Neuronal stem cell (in vitro differentiated cells): ENCODE results near the gene STMN1.
"Not testable (repeated sequence)": the region's sequence is repeated elsewhere in the genome, so short reads cannot be mapped to it uniquely, and the experiment has no call there.

Source experiments
- DNase-seq: peaks from one replicate; pipeline ENCODE4 v3.0.0-alpha.2; 2013; ENCODE audit warnings: low spot score
- H2AFZ ChIP-seq: one replicate; pipeline ENCODE4 v1.6.1; 2013; ENCODE audit warnings: mild to moderate bottlenecking, low read length, inconsistent platforms
- H2AK5ac ChIP-seq: 2 replicates; pipeline ENCODE4 v1.6.1; 2013; ENCODE audit warnings: low read depth, mild to moderate bottlenecking, inconsistent platforms, low read length, moderate library complexity, mixed read lengths
- H2BK120ac ChIP-seq: 2 replicates; pipeline ENCODE4 v1.6.1; 2013; ENCODE audit warnings: low read depth, mild to moderate bottlenecking, inconsistent platforms, low read length, moderate library complexity, mixed read lengths
- H2BK12ac ChIP-seq: one replicate; pipeline ENCODE4 v1.6.1; 2013; ENCODE audit warnings: low read length, inconsistent platforms
- H2BK15ac ChIP-seq: 2 replicates; pipeline ENCODE4 v1.6.1; 2013; ENCODE audit warnings: mild to moderate bottlenecking, low read length, inconsistent platforms, mixed read lengths
- H2BK5ac ChIP-seq: one replicate; pipeline ENCODE4 v1.6.1; 2013; ENCODE audit warnings: inconsistent platforms, mild to moderate bottlenecking, low read length, moderate library complexity
- H3K14ac ChIP-seq: one replicate; pipeline ENCODE4 v1.6.1; 2013; ENCODE audit warnings: low read length, inconsistent platforms
- H3K18ac ChIP-seq: 2 replicates; pipeline ENCODE4 v1.6.1; 2013; ENCODE audit warnings: low read length, inconsistent platforms
- H3K23ac ChIP-seq: 2 replicates; pipeline ENCODE4 v1.6.1; 2013; ENCODE audit warnings: low read depth, mild to moderate bottlenecking, mixed read lengths, low read length, inconsistent platforms; ENCODE audit not compliant: poor library complexity
- H3K27ac ChIP-seq: replicated peaks from 3 replicates; pipeline ENCODE4 v1.5.1; 2013; ENCODE audit warnings: low read length, inconsistent platforms
- H3K27me3 ChIP-seq, 3 experiments: 2 replicates each; pipeline ENCODE4 v1.6.1; 2013; ENCODE audit warnings: low read length in 3 of 3, mild to moderate bottlenecking in 2 of 3, inconsistent platforms in 1 of 3, low read depth in 1 of 3, mixed read lengths in 1 of 3, moderate library complexity in 1 of 3; ENCODE audit not compliant: control insufficient read depth in 3 of 3, insufficient read depth in 3 of 3
- H3K36me3 ChIP-seq, 2 donors: replicated peaks in 1 of 2; 2 replicates each; pipeline ENCODE4 v1.6.1; 2013; ENCODE audit warnings: low read length in 2 of 2; ENCODE audit not compliant: control insufficient read depth in 2 of 2, insufficient read depth in 2 of 2
- H3K4ac ChIP-seq: 2 replicates; pipeline ENCODE4 v1.6.1; 2013; ENCODE audit warnings: inconsistent platforms, mild to moderate bottlenecking, low read length, moderate library complexity
- H3K4me1 ChIP-seq, 2 donors: 1 replicate in 1 of 2; 2 replicates in 1 of 2; pipeline ENCODE4 v1.6.1; 2013; ENCODE audit warnings: low read length in 2 of 2, low read depth in 1 of 2; ENCODE audit not compliant: control insufficient read depth in 2 of 2, insufficient read depth in 1 of 2
- H3K4me2 ChIP-seq: one replicate; pipeline ENCODE4 v1.6.1; 2013; ENCODE audit warnings: mild to moderate bottlenecking, low read length, inconsistent platforms; ENCODE audit not compliant: insufficient read depth, poor library complexity, severe bottlenecking
- H3K4me3 ChIP-seq, 2 donors: 2 replicates each; pipeline ENCODE4 v1.5.1; 2013; ENCODE audit warnings: low read length in 2 of 2, mild to moderate bottlenecking in 2 of 2, inconsistent platforms in 1 of 2, moderate library complexity in 1 of 2
- H3K79me1 ChIP-seq: one replicate; pipeline ENCODE4 v1.6.1; 2013; ENCODE audit warnings: low read depth, mild to moderate bottlenecking, inconsistent platforms, low read length, moderate library complexity
- H3K9ac ChIP-seq: one replicate; pipeline ENCODE4 v1.6.1; 2013; ENCODE audit warnings: mild to moderate bottlenecking, low read depth, low read length, inconsistent platforms; ENCODE audit not compliant: poor library complexity
- H3K9me3 ChIP-seq, 2 donors: replicated peaks in 1 of 2; 2 replicates each; pipeline versions ENCODE3 to v1.6.1; 2013; ENCODE audit warnings: low read length in 2 of 2, mild to moderate bottlenecking in 2 of 2, inconsistent platforms in 1 of 2, low read depth in 1 of 2, mixed read lengths in 1 of 2, moderate library complexity in 1 of 2; ENCODE audit not compliant: control insufficient read depth in 2 of 2, insufficient read depth in 1 of 2
- H4K8ac ChIP-seq: one replicate; pipeline ENCODE4 v1.6.1; 2013; ENCODE audit warnings: low read depth, mild to moderate bottlenecking, inconsistent platforms, low read length, moderate library complexity
- H4K91ac ChIP-seq: one replicate; pipeline ENCODE4 v1.6.1; 2013; ENCODE audit warnings: low read length, low read depth, mild to moderate bottlenecking, inconsistent platforms; ENCODE audit not compliant: poor library complexity
- WGBS, 2 donors: extraction: QIAGEN DNeasy Blood & Tissue Kit; methylation state at CpG; one replicate each; pipeline ENCODE4 v1.1.7; 2013; ENCODE audit warnings: missing lambda C conversion rate in 2 of 2, mixed read lengths in 1 of 2; ENCODE audit not compliant: insufficient read length in 2 of 2, insufficient replicate concordance in 1 of 2; ENCODE audit errors: extremely low coverage in 2 of 2; 5-methylcytosine and 5-hydroxymethylcytosine counted together

STMN1 gene

GRCh38 chr1:25932811-25933400, 26.7 kb upstream of the STMN1 start:
- not testable (repeated sequence) for H3K14ac ChIP-seq, H4K8ac ChIP-seq, H2BK5ac ChIP-seq, H3K9ac ChIP-seq, H4K91ac ChIP-seq, H3K27me3 ChIP-seq, H3K79me1 ChIP-seq, H2BK12ac ChIP-seq, H3K4me3 ChIP-seq, H3K23ac ChIP-seq, H3K27ac ChIP-seq, H3K4me2 ChIP-seq, H2BK120ac ChIP-seq, H3K4ac ChIP-seq, H3K18ac ChIP-seq, H2BK15ac ChIP-seq, H3K36me3 ChIP-seq, H3K9me3 ChIP-seq, DNase-seq, H2AK5ac ChIP-seq
- Histone ChIP-seq H3K4me1 (peaks cover 5 to 22% of the 10 kb centered on the region in 2 donors), H2AFZ (peak overlapping the region; percentile 69)
- no CpG with 5 or more reads among the region's 12 CpGs for WGBS, 2 donors

GRCh38 chr1:25932321-25932720, 26.1 kb upstream of the STMN1 start:
- H2BK12ac ChIP-seq: no peak overlapping the region
- no peak overlapping the region for H2AK5ac ChIP-seq
- H2BK5ac ChIP-seq: no peak overlapping the region
- no peaks in the 10 kb centered on the region for H3K27me3 ChIP-seq
- H3K14ac ChIP-seq: no peak overlapping the region
- no peak for DNase-seq
- H3K4me2 ChIP-seq: no peak overlapping the region
- no peak overlapping the region for H3K9ac ChIP-seq
- no peak overlapping the region for H2AFZ ChIP-seq
- H4K91ac ChIP-seq: no peak overlapping the region
- H3K23ac ChIP-seq: no peak overlapping the region
- no peaks in the 10 kb centered on the region for H3K9me3 ChIP-seq
- no peaks in the 10 kb centered on the region for H3K36me3 ChIP-seq
- H3K4me1 ChIP-seq: peaks cover 8 to 26% of the 10 kb centered on the region in 2 donors
- H3K27ac ChIP-seq: no peak overlapping the region
- H4K8ac ChIP-seq: no peak overlapping the region
- H2BK15ac ChIP-seq: no peak overlapping the region
- H3K79me1 ChIP-seq: no peaks in the 10 kb centered on the region
- H2BK120ac ChIP-seq: no peak overlapping the region
- H3K4ac ChIP-seq: no peak overlapping the region
- H3K18ac ChIP-seq: no peak overlapping the region
- H3K4me3 ChIP-seq: no peak overlapping the region
- no CpG with 5 or more reads among the region's 5 CpGs for WGBS, 2 donors

GRCh38 chr1:25929016-25929415, 22.8 kb upstream of the STMN1 start:
- Histone ChIP-seq H3K14ac (no peak overlapping the region), H3K4me1 (peaks cover 14 to 35% of the 10 kb centered on the region in 2 donors), H3K36me3 (no peaks in the 10 kb centered on the region), H2AK5ac (peak overlapping the region; percentile 41), H2BK5ac (no peak overlapping the region), H3K9ac (no peak overlapping the region), H4K8ac (no peak overlapping the region), H2BK12ac (no peak overlapping the region), H2BK120ac (no peak overlapping the region), H3K27ac (no peak overlapping the region), H3K27me3 (no peaks in the 10 kb centered on the region), H3K4me3 (no peak overlapping the region), H3K9me3 (no peaks in the 10 kb centered on the region), H3K4ac (no peak overlapping the region), H4K91ac (no peak overlapping the region), H2BK15ac (no peak overlapping the region), H3K4me2 (no peak overlapping the region), H2AFZ (no peak overlapping the region), H3K23ac (no peak overlapping the region), H3K79me1 (no peaks in the 10 kb centered on the region), H3K18ac (peak overlapping the region; percentile 7)
- no peak for DNase-seq
- WGBS, 2 donors: no CpG with 5 or more reads among the region's 7 CpGs

GRCh38 chr1:25927521-25928265, 21.5 kb upstream of the STMN1 start:
- Histone ChIP-seq H3K27ac (peak overlapping the region; percentile 56), H3K4me1 (peaks cover 17 to 30% of the 10 kb centered on the region in 2 donors)
- peak; percentile 64 for DNase-seq

More at GRCh38 chr1:25927521-25928265, 21.5 kb upstream of the STMN1 start:
- no CpG with 5 or more reads among the region's 5 CpGs for WGBS, 2 donors
- Histone ChIP-seq H3K4ac (no peak overlapping the region), H3K14ac (no peak overlapping the region), H3K9me3 (no peaks in the 10 kb centered on the region), H4K8ac (no peak overlapping the region), H2BK12ac (no peak overlapping the region), H3K79me1 (no peaks in the 10 kb centered on the region), H2AK5ac (no peak overlapping the region), H2BK15ac (no peak overlapping the region), H3K4me2 (no peak overlapping the region), H2BK5ac (no peak overlapping the region), H3K9ac (no peak overlapping the region), H4K91ac (no peak overlapping the region), H3K4me3 (peak overlapping the region in 1 of 2 donors; percentile 15), H2AFZ (peak overlapping the region; percentile 78), H3K23ac (no peak overlapping the region), H3K36me3 (no peaks in the 10 kb centered on the region), H3K18ac (no peak overlapping the region), H2BK120ac (peak overlapping the region; percentile 4), H3K27me3 (peaks cover 0 to 7% (median 0%) of the 10 kb centered on the region in 3 experiments)
